Mononuclear cell (primary cell): ENCODE measurements around the gene YES1. TPM values are rescaled to one million over a fixed set of nuclear protein-coding genes. Genes with fewer than 3 reads are reported as not detected.

Experiments
- H3K27me3 ChIP-seq: 2 replicates; pipeline ENCODE4 v1.6.0; 2011; ENCODE audit warnings: low read length, control low read depth; ENCODE audit not compliant: insufficient read depth
- H3K4me1 ChIP-seq: 2 replicates; pipeline ENCODE4 v1.5.1; 2011; ENCODE audit warnings: mild to moderate bottlenecking, low read length, control low read depth; ENCODE audit not compliant: insufficient read depth
- H3K4me3 ChIP-seq: 2 replicates; pipeline ENCODE4 v1.5.1; 2011; ENCODE audit warnings: mild to moderate bottlenecking, low read length, moderate library complexity
- H3K9me3 ChIP-seq: 2 replicates; pipeline ENCODE4 v1.5.1; 2011; ENCODE audit warnings: low read depth, mild to moderate bottlenecking, control low read depth, low read length
- total RNA-seq: library from RNA; depleted of rRNA; stranded (reverse); fragments of >200 nt; gene quantifications from one replicate; pipeline ENCODE4 v1.2.3, GENCODE V29; 2012

The YES1 gene
- total RNA-seq, 1 donor: 53.4 TPM

- H3K27me3 ChIP-seq: no peaks in the 10 kb centered on the region
- no peaks in the 10 kb centered on the region for H3K9me3 ChIP-seq
- no peak overlapping the region for H3K4me3 ChIP-seq
- peaks cover 10% of the 10 kb centered on the region for H3K4me1 ChIP-seq
Measured at GRCh38 chr18:680392-680791, 131.7 kb downstream of the YES1 start.

DNA sequence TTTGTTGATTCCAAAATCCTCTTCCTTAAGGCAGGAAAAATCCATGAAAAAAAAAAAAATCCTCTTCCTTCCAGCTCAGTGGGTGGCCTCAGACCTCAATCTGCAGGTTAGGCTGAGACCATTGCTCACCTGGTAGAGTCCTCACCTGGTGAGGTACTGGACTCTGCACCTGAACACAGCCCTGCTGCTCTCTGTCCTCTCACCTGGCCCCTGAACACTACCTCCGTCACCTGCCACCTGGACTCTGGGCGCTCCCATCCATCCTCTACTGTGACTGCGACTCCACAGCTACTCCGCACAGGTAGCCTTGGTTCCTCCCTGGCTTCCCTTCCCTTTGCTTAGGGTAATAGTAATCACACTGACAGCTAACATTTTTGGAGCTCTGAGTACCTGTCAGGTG, 132.5 kb downstream of the YES1 start:
- Histone ChIP-seq H3K4me1 (peaks cover 10% of the 10 kb centered on the region), H3K4me3 (no peak overlapping the region), H3K27me3 (no peaks in the 10 kb centered on the region), H3K9me3 (no peaks in the 10 kb centered on the region)

DNA sequence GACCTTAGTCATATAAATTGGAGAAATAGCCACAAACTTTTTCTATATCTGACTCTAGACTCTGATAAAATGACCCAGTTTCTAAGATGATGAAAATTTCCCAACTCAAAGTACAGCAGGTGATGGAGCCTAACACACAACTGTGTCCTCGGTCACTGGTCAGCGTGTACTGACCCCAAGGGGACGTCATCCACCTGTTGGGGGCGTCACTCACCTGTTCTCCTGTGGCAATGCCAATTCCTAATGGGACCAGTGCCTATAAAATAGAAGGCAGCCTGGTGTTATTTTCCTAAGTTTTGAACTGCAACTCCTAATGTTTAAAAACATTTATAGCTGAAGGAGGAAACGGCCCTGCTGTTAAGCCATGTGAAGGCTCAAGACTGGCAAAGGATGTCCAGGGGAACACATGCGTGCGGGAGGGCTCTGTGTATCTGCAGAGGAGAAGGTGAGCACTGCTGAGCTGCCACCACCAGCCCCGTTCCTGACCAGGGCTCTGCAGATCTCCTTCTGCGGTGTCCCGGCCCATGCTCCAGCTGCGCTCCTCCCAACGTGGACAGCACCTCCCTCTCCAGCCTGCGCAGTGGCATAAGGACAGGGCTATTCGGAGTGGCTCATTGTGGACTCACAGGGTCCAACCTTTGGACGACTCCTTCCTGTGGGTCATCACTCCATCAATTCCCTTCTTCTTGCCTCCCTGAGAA, 133.4 kb downstream of the YES1 start:
- H3K9me3 ChIP-seq: no peaks in the 10 kb centered on the region
- H3K4me3 ChIP-seq: no peak overlapping the region
- peaks cover 10% of the 10 kb centered on the region for H3K4me1 ChIP-seq
- no peaks in the 10 kb centered on the region for H3K27me3 ChIP-seq

DNA sequence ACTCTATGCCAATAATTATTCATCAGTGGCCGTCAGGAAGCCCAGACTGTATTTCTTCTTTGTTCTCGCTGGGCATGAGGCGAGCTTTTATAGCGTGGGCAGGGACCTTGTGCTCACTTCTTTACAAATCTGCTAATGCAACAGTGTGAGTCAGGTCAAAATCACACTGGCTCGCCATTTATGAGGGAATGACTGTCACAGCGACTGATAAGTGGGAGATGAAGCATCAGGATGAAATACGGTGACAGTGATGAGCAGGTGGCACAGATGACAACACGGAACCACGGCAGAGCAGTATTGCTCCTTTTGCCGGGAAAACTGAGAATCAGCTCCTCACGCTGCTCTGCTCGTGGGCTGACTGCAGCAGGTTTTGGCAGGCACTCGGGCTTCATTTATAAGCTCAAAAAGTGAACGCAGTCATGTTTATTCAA, 134.1 kb downstream of the YES1 start:
- Histone ChIP-seq H3K27me3 (no peaks in the 10 kb centered on the region), H3K4me1 (peaks cover 10% of the 10 kb centered on the region), H3K4me3 (no peak overlapping the region), H3K9me3 (no peaks in the 10 kb centered on the region)

DNA sequence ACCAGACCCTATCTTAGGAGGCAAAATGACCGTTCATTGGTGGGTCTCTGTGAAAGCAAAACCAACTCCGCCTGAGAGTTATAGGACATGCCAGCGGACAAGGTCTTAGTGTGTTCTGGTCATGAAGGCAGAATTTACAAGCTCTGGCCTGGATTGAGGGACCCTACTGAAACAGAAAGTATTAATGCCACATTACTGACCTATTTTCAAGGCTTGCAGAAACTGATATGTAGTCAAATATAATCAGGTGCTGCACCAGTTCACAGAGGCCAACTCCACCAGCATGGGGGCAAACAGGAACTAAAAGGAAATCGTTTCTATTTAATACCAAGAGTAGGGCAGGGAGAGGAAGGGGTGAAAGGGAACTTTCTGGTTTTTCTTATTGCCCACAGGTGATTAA, 134.9 kb downstream of the YES1 start:
- Histone ChIP-seq H3K4me3 (no peak overlapping the region), H3K9me3 (no peaks in the 10 kb centered on the region), H3K27me3 (no peaks in the 10 kb centered on the region), H3K4me1 (peaks cover 6% of the 10 kb centered on the region)

- Histone ChIP-seq H3K9me3 (no peaks in the 10 kb centered on the region), H3K4me1 (peaks cover 2% of the 10 kb centered on the region), H3K27me3 (no peaks in the 10 kb centered on the region)
Measured at GRCh38 chr18:676736-677135, 135.3 kb downstream of the YES1 start.

GRCh38 chr18:676069-676468, 136.0 kb downstream of the YES1 start:
- Histone ChIP-seq H3K4me1 (no peaks in the 10 kb centered on the region), H3K9me3 (no peaks in the 10 kb centered on the region), H3K27me3 (no peaks in the 10 kb centered on the region), H3K4me3 (no peak overlapping the region)

More at GRCh38 chr18:676736-677135, 135.3 kb downstream of the YES1 start:
- H3K4me3 ChIP-seq: no peak overlapping the region

GRCh38 chr18:675307-675706, 136.7 kb downstream of the YES1 start:
- no peaks in the 10 kb centered on the region for H3K4me1 ChIP-seq
- H3K4me3 ChIP-seq: no peak overlapping the region
- no peaks in the 10 kb centered on the region for H3K27me3 ChIP-seq
- no peaks in the 10 kb centered on the region for H3K9me3 ChIP-seq

DNA sequence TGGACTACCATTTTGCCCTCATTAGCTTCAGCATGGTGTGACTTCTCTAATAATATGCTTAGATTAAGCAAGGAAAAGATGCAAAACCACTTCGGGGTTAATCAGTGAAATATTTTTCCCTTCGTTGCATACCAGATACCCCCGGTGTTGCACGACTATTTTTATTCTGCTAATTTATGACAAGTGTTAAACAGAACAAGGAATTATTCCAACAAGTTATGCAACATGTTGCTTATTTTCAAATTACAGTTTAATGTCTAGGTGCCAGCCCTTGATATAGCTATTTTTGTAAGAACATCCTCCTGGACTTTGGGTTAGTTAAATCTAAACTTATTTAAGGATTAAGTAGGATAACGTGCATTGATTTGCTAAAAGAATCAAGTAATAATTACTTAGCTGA, 138.3 kb downstream of the YES1 start:
- H3K4me1 ChIP-seq: no peaks in the 10 kb centered on the region
- H3K4me3 ChIP-seq: no peak overlapping the region
- H3K27me3 ChIP-seq: no peaks in the 10 kb centered on the region
- H3K9me3 ChIP-seq: no peaks in the 10 kb centered on the region

DNA sequence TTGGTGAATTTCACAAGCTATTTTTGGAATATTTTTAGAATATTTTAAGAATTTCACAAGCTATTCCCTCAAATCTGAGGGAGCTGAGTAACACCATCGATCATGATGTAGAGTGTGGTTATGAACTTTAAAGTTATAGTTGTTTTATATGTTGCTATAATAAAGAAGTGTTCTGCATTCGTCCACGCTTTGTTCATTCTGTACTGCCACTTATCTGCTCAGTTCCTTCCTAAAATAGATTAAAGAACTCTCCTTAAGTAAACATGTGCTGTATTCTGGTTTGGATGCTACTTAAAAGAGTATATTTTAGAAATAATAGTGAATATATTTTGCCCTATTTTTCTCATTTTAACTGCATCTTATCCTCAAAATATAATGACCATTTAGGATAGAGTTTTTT, 138.7 kb downstream of the YES1 start:
- no peaks in the 10 kb centered on the region for H3K4me1 ChIP-seq
- H3K27me3 ChIP-seq: no peaks in the 10 kb centered on the region
- no peak overlapping the region for H3K4me3 ChIP-seq
- H3K9me3 ChIP-seq: no peaks in the 10 kb centered on the region

Other genes starting within 250 kb of the YES1 start
- gene CETN1, start 231.9 kb downstream of the YES1 start, total RNA-seq: 0.10 TPM
- gene CLUL1, start 215.3 kb downstream of the YES1 start, total RNA-seq: not detected
- gene TYMS, start 154.6 kb downstream of the YES1 start, total RNA-seq: 0.63 TPM
- 16.1 TPM for gene ENOSF1, start 99.6 kb downstream of the YES1 start, total RNA-seq
- not detected for gene ADCYAP1, start 92.6 kb upstream of the YES1 start, total RNA-seq